Epithelial cell of proximal tubule (primary cell): ENCODE results near the gene PLIN3. TPM values are rescaled to one million over a fixed set of nuclear protein-coding genes. Genes with fewer than 3 reads are reported as not detected.
A peak's percentile ranks its signal among the peaks of the same experiment; 100 is the strongest.

Source experiments
- DNase-seq: peaks from one replicate; pipeline ENCODE4 v3.0.0-alpha.2; 2011; ENCODE audit warnings: low read depth
- H3K4me3 ChIP-seq: 2 replicates; pipeline ENCODE4 v1.5.1; 2011; ENCODE audit warnings: low read depth, mild to moderate bottlenecking, low read length
- total RNA-seq: library from RNA; depleted of rRNA; stranded (reverse); fragments of >200 nt; gene quantifications from 2 replicates; pipeline ENCODE4 v1.2.3, GENCODE V29; 2015
- TF ChIP-seq, protein P1 (sequence below): conservative IDR thresholded peaks from 2 replicates; pipeline ENCODE4 v1.5.1; 2012; ENCODE audit warnings: low read depth, mild to moderate bottlenecking, low read length

Gene PLIN3, protein sequence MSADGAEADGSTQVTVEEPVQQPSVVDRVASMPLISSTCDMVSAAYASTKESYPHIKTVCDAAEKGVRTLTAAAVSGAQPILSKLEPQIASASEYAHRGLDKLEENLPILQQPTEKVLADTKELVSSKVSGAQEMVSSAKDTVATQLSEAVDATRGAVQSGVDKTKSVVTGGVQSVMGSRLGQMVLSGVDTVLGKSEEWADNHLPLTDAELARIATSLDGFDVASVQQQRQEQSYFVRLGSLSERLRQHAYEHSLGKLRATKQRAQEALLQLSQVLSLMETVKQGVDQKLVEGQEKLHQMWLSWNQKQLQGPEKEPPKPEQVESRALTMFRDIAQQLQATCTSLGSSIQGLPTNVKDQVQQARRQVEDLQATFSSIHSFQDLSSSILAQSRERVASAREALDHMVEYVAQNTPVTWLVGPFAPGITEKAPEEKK
- 151 and 178 TPM in 2 replicates for total RNA-seq

DNA sequence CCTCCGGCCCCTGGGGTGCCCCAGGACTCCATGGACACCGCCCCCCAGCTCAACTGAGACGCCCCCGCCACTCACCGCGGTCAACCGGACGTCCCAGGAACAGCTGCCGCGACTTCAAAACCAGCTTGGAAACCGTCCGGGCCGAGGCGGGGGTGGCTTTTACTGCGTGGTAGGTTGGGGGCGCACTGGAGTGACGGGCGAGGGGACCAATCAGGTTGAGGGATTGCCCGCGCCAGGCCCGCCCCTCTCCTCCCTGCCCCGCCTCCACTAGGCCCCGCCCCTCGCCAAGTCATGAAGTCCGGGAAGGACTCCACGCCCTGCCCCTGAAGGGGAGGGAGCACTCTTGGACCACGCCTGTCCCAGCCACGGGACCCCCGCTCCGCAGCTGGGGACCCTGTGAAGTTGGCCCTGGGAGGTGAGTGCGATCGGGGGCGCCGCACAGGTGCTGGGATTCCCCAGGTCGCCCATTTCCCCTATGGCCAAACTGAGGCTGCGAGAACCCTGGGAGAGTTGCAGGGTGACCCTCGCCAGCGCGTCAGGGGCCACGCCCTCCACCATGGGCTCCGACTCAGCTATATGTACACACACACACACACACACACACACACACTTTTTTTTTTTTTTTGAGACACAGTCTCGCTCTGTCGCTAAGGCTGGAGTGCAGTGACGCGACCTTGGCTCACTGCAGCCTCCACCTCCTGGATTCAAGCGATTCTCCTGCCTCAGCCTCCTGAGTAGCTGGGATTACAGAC, at the start of gene PLIN3:
Gene PLIN3 (minus strand): TSS at position 134 of the 752 bp plus-strand sequence. CDS start 6,273 bp downstream, outside the sequence.
- TF ChIP-seq, protein P1, sequence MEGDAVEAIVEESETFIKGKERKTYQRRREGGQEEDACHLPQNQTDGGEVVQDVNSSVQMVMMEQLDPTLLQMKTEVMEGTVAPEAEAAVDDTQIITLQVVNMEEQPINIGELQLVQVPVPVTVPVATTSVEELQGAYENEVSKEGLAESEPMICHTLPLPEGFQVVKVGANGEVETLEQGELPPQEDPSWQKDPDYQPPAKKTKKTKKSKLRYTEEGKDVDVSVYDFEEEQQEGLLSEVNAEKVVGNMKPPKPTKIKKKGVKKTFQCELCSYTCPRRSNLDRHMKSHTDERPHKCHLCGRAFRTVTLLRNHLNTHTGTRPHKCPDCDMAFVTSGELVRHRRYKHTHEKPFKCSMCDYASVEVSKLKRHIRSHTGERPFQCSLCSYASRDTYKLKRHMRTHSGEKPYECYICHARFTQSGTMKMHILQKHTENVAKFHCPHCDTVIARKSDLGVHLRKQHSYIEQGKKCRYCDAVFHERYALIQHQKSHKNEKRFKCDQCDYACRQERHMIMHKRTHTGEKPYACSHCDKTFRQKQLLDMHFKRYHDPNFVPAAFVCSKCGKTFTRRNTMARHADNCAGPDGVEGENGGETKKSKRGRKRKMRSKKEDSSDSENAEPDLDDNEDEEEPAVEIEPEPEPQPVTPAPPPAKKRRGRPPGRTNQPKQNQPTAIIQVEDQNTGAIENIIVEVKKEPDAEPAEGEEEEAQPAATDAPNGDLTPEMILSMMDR = no peak
- no peak for DNase-seq
- peak within 1 kb of the TSS; percentile 83 for H3K4me3 ChIP-seq

DNA sequence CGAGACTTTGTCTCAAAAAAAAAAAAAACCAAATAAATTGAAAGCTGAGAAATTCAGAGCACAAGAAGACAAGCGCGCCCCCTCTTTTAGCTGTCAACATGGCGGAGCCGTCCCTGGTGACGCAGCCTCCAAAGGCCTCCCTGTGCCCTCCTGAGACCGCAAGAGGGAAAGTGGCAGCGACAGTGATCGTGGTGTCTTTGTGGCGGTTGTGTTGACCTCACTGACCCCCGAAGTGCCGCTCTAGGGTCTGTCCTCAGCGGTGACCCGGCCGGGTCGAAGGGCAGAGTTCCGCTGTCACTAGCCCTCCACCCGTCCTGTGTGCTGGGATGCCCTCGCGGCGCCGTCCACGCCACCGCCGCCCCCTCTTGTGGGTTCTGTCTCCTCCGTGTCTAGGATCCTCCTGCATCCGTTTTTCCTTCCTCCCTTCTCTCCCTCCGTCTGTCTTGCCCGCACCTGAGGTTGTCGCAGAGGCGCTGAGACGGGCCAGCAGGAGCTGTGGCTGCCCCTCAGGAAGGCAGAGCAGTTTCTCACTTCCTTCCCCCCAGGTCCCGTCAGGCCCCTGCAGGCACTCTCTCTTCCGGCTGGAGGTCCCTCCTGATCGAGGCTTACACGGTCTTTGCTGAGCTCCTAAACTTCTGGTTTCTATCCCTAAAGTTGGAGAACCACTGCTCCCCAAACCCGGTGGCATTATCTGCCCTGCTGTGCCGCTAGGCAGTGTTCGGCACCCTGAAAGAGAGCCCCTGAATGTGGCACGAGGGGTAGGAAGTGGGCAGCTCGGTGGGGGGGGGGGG, 49.0 kb upstream of the PLIN3 start:
- DNase-seq = no peak
- TF ChIP-seq, protein P1 = no peak
- H3K4me3 ChIP-seq = no peak overlapping the region

DNA sequence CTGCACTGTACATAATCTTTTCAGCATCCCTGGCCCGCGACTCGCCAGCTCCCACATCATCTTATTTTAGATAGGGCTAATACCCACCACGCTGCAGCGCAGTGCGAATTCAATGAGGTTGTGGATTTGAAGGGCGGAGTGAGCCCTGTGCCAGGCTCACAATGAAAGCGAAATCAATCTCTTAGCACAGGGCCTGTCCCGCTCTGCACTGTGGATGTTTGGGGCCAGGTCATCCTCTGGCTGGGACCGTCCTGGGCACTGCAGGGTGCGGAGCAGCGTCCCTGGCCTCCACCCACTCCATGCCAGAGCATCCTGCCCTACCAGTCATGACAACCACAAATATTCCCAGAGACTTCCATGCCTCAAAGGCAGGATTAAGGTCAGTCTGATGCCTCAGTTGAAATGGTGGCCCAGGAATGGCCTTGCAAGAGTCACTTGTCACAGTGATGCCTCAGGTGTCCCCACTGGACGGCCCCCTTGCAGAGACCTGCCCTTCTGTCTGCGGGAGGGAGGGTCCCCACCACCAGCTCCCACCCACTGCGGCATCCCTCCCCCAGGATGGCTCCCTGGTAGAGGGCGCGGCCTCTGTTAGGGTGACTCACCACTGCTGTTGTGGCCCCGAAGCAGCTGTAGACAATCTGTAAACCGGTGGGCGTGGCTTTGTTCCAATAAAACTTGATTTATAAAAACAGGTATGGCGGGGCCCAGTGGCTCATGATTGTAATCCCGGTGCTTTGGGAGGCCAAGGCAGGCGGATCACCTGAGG, 47.5 kb upstream of the PLIN3 start:
- TF ChIP-seq, protein P1 = no peak
- no peak for DNase-seq
- H3K4me3 ChIP-seq = peak overlapping the region; percentile 16

DNA sequence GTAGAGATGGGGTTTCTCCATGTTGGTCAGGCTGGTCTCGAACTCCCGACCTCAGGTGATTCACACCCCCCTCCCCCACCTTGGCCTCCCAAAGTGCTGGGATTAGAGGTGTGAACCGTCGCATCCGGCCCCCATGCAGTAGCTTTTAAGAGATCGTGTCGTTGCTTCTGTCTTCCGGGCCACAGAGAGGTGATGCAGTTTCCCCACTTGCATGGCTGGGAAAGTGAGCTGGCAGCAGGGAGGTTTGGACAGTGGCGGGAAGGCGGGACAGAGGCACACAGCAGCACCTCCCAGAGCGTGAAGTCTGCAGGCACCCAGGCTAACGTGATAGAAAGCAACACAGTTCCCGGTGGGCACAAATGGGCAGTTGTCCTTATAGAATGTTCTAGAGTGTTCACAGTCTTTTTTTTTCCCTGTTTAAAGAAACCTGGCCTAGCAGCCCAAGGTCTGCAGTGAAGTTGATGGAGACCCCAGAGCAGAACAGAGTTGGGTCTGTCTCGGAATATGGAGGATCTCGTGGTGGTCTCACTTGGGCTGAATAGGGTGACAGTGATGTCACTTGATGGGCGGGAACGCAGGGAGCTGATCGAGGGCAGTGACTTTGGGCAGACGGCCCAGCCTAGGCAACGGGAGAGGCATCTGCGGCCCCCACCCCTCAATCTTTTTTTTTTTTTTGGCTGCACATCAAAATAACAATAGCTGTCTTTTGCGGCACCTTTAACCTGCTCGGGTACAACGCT, 46.7 kb upstream of the PLIN3 start:
- H3K4me3 ChIP-seq = no peak overlapping the region
- no peak for DNase-seq
- TF ChIP-seq, protein P1 = no peak

DNA sequence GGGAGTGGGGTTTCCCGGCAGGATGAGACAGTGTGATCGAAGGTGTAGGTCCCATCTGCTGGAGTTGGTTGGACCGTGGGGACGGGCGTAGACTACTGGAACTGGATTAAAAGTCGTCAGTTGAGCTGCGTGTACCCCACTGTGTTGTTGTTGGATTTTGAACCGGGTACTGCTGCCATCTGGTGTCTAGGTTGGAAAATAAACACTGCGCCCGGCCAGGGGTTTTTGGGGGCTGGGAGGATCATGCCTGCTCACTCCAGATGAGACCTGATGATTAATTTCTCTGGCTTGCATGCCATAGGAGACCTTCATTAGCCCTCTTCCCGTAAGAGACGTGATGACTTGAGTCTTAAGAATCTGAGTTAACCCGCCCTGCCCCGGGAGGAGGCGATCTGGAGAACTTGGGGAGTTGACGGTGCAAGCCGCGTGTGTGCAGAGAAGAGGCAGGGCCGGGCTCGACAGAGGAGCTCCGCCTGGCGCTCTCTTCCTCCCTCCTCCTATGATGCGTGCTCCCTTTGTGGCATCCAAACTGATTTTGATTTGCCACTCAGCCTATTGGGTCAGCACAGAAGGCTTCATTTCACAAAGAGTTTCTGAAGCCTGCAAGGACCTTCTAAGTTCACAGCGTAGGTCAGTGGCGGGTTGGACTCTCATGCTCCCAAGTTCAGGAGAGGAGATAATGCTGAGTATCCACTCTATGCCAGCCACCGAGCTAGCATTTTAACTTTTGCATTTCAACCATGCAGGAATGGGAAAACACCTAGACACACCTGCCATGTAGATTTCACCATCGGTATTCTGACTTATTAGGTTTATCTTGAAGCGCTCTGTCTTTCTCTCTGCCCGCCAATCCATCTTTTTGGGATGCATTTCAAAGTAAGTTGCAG, 44.6 kb upstream of the PLIN3 start:
- DNase-seq = peak; percentile 94
- peak overlapping the region; percentile 65 for H3K4me3 ChIP-seq
- TF ChIP-seq, protein P1 = peak; percentile 74
